Tibial nerve (tissue), 4 donors: ENCODE results near the gene ELMO1.

Experiments
- EP300 ChIP-seq, 2 donors: sonication (generic); formaldehyde crosslinking; IDR thresholded peaks; one replicate each; pipeline ENCODE4 v1.6.1; 2017; ENCODE audit warnings: antibody characterized with exemption in 2 of 2, mild to moderate bottlenecking in 1 of 2
- POLR2A ChIP-seq, 2 donors: fragments of 450-650 bp; IDR thresholded peaks; one replicate each; pipeline ENCODE4 v1.6.1; 2017; ENCODE audit warnings: antibody characterized with exemption in 2 of 2, mild to moderate bottlenecking in 2 of 2, moderate library complexity in 2 of 2
- TF ChIP-seq, protein P1 (sequence below), 5 experiments: fragments of 200-600 bp in 3 of 5; fragments of 450-650 bp in 2 of 5; sonication (generic) in 3 of 5; IDR thresholded peaks; one replicate each; pipeline ENCODE4 v1.5.1; 2016 to 2019; ENCODE audit warnings: antibody characterized with exemption in 5 of 5, mild to moderate bottlenecking in 3 of 5, moderate library complexity in 2 of 5

DNA sequence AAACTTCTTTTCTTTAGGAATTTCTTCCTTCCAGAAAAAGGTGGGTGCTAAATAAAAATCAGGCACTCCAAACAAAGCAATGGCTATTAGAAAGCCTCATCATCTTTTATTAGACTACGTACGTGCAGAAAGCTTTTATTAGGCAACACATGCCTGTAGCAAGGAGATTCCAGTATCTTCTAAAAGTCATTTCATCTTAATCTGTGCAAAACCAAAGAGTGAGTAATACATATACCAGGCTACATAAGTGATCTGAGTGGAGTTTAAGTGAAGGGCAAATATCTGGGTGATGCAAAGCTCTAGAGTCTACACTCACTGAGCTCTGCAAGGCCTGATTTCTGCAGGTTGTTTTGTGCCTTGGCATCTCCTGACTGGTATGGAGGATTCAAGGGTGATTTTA, 231.7 kb downstream of the ELMO1 start:
- TF ChIP-seq, protein P1, sequence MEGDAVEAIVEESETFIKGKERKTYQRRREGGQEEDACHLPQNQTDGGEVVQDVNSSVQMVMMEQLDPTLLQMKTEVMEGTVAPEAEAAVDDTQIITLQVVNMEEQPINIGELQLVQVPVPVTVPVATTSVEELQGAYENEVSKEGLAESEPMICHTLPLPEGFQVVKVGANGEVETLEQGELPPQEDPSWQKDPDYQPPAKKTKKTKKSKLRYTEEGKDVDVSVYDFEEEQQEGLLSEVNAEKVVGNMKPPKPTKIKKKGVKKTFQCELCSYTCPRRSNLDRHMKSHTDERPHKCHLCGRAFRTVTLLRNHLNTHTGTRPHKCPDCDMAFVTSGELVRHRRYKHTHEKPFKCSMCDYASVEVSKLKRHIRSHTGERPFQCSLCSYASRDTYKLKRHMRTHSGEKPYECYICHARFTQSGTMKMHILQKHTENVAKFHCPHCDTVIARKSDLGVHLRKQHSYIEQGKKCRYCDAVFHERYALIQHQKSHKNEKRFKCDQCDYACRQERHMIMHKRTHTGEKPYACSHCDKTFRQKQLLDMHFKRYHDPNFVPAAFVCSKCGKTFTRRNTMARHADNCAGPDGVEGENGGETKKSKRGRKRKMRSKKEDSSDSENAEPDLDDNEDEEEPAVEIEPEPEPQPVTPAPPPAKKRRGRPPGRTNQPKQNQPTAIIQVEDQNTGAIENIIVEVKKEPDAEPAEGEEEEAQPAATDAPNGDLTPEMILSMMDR (IDR thresholded peaks at IDR 0.05) = no peak
- TF ChIP-seq EP300 (IDR thresholded peaks at IDR 0.05) = no peak
- no peak for TF ChIP-seq POLR2A (IDR thresholded peaks at IDR 0.05)
